ENCODE measurements around the gene ARL6IP4. TPM values are rescaled to one million over a fixed set of nuclear protein-coding genes. Genes with fewer than 3 reads are reported as not detected.

The ARL6IP4 gene
- total RNA-seq, 1 experiment from 2014 or later: 162 TPM

DNA sequence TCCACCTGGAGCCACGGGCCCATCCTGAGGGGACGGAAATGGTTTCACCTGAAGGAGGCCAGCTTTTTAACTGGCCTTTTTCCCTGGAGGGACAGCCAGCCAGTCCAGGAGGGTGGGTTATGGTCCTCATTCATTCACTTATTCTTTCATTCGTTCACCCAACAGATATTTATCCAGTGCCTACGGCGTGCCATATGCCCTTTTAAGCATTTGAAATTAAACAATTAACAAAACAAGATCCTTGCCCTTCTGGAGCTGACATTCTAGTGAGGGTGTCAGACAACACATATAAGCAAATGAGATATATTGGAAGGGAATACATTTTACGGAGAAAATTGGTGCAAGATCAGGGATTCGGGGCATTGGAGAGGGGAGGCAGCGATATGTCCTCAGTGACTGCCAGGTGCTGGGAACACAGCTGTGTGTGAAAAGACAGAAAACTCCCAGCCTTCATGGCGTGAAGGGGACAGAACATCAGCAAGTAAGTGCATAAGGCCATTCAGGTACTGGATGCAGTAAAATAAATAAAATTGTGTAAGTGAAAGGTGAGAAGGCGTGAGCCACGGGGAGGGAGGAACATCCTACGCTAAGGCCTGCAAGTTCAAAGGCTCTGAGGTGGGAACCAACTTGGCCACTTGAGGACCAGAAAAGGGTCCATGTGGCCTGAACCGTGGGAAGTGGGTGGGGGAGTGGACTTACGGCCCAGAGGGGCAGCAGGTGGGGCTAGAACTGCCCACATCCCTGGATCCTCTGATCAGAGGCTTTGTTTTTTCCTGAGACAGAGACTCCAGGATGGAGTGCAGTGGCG is 13.5 kb upstream of the ARL6IP4 start:
- Histone ChIP-seq H3K27ac (no peak overlapping the region), H3F3A (ENCODE audit: insufficient read depth, low read depth) (peaks cover 6% of the 10 kb centered on the region), H3K9me3 (ENCODE audit: insufficient read depth, low read depth) (no peaks in the 10 kb centered on the region), H3K36me3 (ENCODE audit: low read depth) (no peaks in the 10 kb centered on the region), H2AFZ (peak overlapping the region; percentile 84; the same call in 1 of the 2 replicates), H3K4me2 (peak overlapping the region; percentile 68), H3K4me1 (replicated peaks; ENCODE audit: insufficient read depth) (peaks cover 5% of the 10 kb centered on the region), H3K4me3 (peak overlapping the region; percentile 24; the same call in 1 of the 2 replicates), H3K9me2 (ENCODE audit: insufficient read depth) (no peaks in the 10 kb centered on the region), H3K27me3 (ENCODE audit: insufficient read depth, low read depth) (no peaks in the 10 kb centered on the region), H4K20me1 (ENCODE audit: insufficient read depth) (no peaks in the 10 kb centered on the region), H3K79me2 (ENCODE audit: low read depth) (no peaks in the 10 kb centered on the region)
- TF ChIP-seq EZH2 (IDR thresholded peaks at IDR 0.05; ENCODE audit: low read depth) (no peak), CTCF (conservative IDR thresholded peaks at IDR 0.05) (no peak)
- intact Hi-C loops (cut with micrococcal nuclease; ENCODE audit: unreplicated experiment): loop anchor here (5.0 kb wide), 1 partner anchor 190 kb away; no protein-coding TSS in a partner anchor
- CTCF ChIA-PET: interaction anchor here (0.5 to 0.9 kb wide), 3 partner anchors 167 to 455 kb away, joined by 3 to 6 read pairs (median 4); no protein-coding TSS in a partner anchor
- POLR2A ChIA-PET (ENCODE audit: unreplicated experiment): interaction anchor here (0.6 to 0.7 kb wide), 2 partner anchors 23 to 266 kb away, joined by 3 to 5 read pairs; partner anchors contain the start of gene MPHOSPH9
- no peak for DNase-seq
- no TSS peak for BruUV-seq (replicated peaks)

- Histone ChIP-seq H3F3A (ENCODE audit: insufficient read depth, low read depth) (peaks cover 5% of the 10 kb centered on the region), H3K4me2 (no peak overlapping the region), H3K79me2 (ENCODE audit: low read depth) (no peaks in the 10 kb centered on the region), H3K4me3 (no peak overlapping the region), H3K27me3 (ENCODE audit: insufficient read depth, low read depth) (no peaks in the 10 kb centered on the region), H4K20me1 (ENCODE audit: insufficient read depth) (no peaks in the 10 kb centered on the region), H3K27ac (no peak overlapping the region), H3K4me1 (replicated peaks; ENCODE audit: insufficient read depth) (peaks cover 5% of the 10 kb centered on the region), H3K36me3 (ENCODE audit: low read depth) (no peaks in the 10 kb centered on the region), H3K9me2 (ENCODE audit: insufficient read depth) (no peaks in the 10 kb centered on the region), H3K9me3 (ENCODE audit: insufficient read depth, low read depth) (no peaks in the 10 kb centered on the region), H2AFZ (no peak overlapping the region)
- ChIA-PET CTCF (no interaction called here), POLR2A (ENCODE audit: unreplicated experiment) (no interaction called here)
- no peak for DNase-seq
- no TSS peak for BruUV-seq (replicated peaks)
- intact Hi-C loops (cut with micrococcal nuclease; ENCODE audit: unreplicated experiment): loop anchor here (5.0 kb wide), 1 partner anchor 191 kb away; no protein-coding TSS in a partner anchor
- TF ChIP-seq CTCF (conservative IDR thresholded peaks at IDR 0.05): no peak
- no peak for TF ChIP-seq EZH2 (IDR thresholded peaks at IDR 0.05; ENCODE audit: low read depth)
Measured at GRCh38 chr12:122968104-122968503, 12.4 kb upstream of the ARL6IP4 start.

DNA sequence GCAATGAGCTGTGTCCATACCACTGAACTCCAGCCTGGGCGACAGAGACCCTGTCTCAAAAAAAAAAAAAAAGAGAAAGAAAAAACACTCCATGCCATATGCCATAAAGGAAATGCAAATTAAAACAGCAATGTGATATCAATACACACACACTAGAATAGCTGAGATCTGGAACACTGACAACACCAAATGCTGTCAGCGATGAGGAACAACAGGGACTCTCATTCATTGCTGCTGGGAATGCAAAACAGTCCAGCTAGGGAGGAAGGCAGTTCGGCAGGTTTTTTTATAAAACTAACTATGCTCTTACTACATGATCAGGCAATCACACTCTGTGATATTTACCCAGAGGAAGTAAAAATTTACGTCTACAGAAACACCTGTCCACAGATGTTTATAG is 10.8 kb upstream of the ARL6IP4 start:
- Histone ChIP-seq H2AFZ (no peak overlapping the region), H4K20me1 (ENCODE audit: insufficient read depth) (no peaks in the 10 kb centered on the region), H3K36me3 (ENCODE audit: low read depth) (no peaks in the 10 kb centered on the region), H3K27me3 (ENCODE audit: insufficient read depth, low read depth) (no peaks in the 10 kb centered on the region), H3K79me2 (ENCODE audit: low read depth) (no peaks in the 10 kb centered on the region), H3K27ac (no peak overlapping the region), H3K9me2 (ENCODE audit: insufficient read depth) (no peaks in the 10 kb centered on the region), H3K4me1 (replicated peaks; ENCODE audit: insufficient read depth) (peaks cover 5% of the 10 kb centered on the region), H3K4me3 (no peak overlapping the region), H3K4me2 (no peak overlapping the region), H3K9me3 (ENCODE audit: insufficient read depth, low read depth) (no peaks in the 10 kb centered on the region), H3F3A (ENCODE audit: insufficient read depth, low read depth) (peaks cover 12% of the 10 kb centered on the region)
- intact Hi-C loops (cut with micrococcal nuclease; ENCODE audit: unreplicated experiment): loop anchor here (5.0 to 10.0 kb wide), 2 partner anchors 192 to 635 kb away; partner anchors contain the start of gene DDX55
- CTCF ChIA-PET: interaction anchor here (0.6 to 0.7 kb wide), 2 partner anchors 179 to 276 kb away, joined by 3 to 7 read pairs; no protein-coding TSS in a partner anchor
- no TSS peak for BruUV-seq (replicated peaks)
- no peak for DNase-seq
- POLR2A ChIA-PET (ENCODE audit: unreplicated experiment): interaction anchor here (0.6 to 0.7 kb wide), 2 partner anchors 13 to 269 kb away, joined by 3 to 6 read pairs; no protein-coding TSS in a partner anchor
- TF ChIP-seq EZH2 (IDR thresholded peaks at IDR 0.05; ENCODE audit: low read depth) (no peak), CTCF (conservative IDR thresholded peaks at IDR 0.05) (no peak)
